GM18951 (cell line): Measurements from ENCODE around the gene FBXO38.

Experiments
- POLR2A ChIP-seq: IDR thresholded peaks from 4 replicates; pipeline ENCODE4 v1.6.1; 2011; ENCODE audit warnings: mild to moderate bottlenecking; ENCODE audit not compliant: insufficient read length, insufficient read depth; ENCODE audit errors: extremely low read depth
- in situ Hi-C: fragments of 300-500 bp; cut with MboI; formaldehyde crosslinking; loops from one replicate; pipeline ENCODE4 v1.12.0; 2022; ENCODE audit warnings: low sequenced_read_pairs, mixed read lengths, inconsistent platforms; ENCODE audit not compliant: unreplicated experiment

The FBXO38 gene

DNA sequence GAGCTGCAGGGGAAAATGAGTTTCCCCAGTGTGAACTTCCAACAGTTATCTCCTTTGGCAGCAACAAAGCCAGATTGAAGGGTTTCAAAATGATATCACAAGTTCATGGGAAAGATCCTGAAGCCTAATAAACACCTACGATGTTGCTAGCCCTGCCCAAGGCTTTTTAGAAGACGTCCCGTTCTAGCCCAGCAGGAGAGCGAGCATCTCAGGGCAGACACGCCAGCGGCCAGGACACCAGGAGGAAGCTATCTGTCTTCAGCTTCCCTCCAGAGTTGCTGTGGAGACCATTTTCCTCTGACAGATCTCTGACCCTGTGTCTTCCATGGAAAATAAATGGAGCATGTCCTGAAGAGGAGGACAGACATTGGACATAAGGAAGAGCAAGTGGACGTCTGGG, 98.4 kb downstream of the FBXO38 start:
- TF ChIP-seq POLR2A, result no peak
- in situ Hi-C loops, result no loop called here

DNA sequence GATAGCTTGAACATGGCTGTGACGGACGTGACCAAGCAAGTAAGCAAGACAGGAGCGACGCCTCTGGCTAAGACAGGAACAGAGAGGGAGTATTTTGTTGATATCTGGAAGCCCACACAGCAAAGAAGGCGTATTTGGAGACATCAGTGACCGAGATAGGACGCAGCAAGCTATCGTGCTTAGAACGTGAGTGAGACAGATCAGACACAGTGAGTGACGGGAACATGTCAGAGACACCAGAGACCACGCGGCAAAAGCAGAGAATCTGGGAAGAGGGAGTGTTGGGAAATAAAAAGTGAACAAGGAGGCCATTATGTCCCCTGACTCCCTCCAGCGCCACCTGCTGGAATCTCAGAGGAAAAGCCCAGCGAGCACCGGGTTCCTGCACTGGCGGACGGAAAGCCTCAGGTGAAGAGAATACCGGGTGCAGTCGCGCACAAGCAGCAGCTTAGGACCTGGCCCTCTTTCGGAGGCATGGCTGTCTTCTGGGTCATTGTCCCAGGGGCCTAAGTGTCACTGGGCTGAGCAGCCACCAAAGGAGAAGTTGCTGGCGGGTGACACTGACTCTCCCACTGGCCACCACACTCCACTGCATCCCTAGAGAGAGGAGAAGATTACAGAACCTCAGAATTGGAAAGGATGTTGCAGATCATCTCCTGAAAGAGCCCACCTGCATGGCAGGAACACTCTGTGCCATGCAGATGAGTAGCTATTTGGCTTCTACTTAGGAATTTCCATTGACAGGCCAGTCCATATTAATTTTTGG, 99.1 kb downstream of the FBXO38 start:
- in situ Hi-C loops, result no loop called here
- TF ChIP-seq POLR2A, result no peak

DNA sequence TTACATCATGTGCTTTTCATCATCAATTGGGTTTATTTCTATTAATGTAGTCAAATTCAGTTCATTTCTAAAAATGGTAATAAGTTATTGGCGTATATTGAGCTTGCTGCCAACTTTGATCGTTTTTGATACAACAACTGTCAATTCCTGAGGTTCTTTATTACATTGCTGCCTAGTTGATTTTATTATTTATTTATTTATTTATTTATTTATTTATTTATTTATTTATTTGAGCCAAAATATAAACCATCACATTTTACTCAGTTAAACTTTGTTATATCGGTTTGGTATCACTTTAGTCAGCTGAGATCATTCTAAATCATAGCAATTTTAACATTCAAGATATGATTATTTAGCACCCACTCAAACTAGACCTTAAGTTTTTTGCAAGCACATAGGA, 100.0 kb downstream of the FBXO38 start:
- in situ Hi-C loops, result no loop called here
- no peak for TF ChIP-seq POLR2A

DNA sequence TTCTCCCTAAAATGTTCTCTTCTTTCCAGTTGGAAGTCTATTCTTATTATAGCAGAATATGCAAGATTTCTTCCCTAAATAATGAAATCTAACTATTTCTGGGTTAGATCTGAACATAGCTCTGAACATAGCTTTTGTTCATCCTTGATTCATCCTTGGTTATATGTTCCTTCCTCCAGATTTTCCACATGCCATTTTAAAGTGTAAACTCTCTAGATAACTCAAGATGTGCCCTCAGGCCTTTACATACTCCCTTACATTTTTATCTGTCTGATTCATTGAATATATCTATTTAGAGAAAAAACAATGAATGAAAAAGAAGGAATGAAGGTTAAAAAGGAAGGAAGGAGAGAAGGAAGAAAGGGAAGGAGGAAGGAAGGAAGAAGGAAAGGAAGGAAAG, 100.9 kb downstream of the FBXO38 start:
- no peak for TF ChIP-seq POLR2A
- in situ Hi-C loops, result no loop called here

DNA sequence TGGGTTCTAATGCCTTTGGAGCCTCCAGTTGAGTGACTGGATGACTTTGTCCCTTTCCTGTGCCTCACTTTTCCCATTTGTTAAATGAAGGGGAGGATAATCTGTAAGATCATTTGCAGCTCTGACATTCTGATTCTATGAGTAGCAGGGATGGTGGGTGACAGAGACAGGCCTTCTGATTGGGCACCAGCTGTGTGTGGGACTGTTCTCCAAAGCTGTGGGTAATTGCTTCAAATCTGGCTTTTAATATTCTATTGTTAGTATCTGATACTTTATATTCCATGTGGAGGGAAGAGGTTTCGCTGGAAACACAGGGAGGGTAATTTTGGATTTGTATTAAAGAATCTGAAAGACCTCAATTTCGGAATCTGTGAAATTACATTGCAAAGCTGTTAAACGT, 102.7 kb downstream of the FBXO38 start:
- TF ChIP-seq POLR2A, result no peak
- in situ Hi-C loops, result no loop called here

DNA sequence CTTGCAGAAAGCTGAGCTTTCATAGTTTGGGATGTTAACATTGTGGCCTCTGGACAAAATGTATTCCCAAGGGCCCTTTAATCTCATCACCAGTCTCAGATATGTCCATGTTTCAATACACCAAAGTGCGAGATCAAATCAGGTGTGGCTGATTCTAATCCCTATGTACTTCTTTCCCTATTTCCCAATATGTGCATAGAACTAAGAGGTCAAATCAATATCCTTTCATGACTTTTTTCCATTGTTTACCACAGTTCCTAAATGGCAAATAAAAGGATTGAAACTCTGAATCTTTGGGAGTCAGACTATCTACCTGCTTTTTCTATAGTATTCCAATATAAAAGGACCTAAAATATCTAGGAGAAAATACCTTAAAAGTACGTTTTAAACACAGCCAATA, 105.0 kb downstream of the FBXO38 start:
- in situ Hi-C loops, result no loop called here
- no peak for TF ChIP-seq POLR2A

DNA sequence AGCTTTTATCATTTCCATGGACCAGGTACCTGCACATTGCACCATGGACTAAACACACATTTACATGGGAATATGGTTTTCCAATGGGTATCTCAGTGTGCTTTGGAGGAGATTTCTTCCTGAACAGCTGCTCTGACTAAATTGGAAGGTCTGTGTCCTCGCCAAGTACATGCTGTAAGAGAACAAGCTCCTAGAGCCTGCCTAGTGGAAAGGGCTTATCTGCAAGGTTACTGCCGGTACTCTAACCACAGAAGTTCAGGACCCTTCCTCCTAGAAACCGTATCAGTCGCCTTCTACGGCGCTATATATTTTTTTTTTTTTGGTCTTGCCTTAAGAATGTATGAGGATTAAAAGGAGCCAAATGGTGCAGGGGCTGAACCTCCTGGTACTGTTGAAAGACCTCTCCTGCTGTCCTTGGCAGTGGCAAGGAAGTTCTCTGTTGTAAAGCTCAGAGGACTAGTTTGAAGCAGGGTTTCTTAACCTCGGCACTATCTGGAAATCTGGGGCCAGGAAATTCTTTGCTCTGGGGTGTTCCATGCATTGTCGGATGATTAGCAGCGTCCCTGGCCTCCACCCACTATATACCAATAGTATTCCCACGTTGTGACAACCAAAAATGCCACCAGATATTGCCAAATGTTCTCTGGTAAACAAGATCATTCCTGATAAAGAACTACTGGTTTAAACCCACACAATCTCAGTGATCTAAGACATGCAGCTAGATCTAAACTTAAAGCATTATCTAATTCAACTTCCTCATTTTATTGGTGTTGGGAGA, 107.4 kb downstream of the FBXO38 start:
- no peak for TF ChIP-seq POLR2A
- in situ Hi-C loops, result no loop called here

DNA sequence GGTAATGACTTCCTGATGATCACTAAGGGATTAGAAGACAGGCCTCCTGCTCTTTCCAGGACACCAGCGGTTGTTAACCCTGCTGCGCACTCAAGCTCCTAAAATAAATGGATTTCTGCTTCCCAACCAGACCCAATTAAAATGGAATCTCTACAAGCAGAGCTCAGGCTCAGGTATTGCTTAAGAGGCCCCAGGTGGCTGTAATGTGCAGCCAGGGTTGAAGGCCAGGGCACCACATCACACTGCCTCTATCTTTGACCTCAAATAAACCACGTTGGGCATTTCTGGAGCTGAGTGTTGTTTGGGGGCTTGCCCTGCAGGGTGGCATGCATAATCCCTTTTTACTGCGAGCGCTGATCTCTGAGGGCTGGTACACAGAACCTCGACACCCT, 108.0 kb downstream of the FBXO38 start:
- in situ Hi-C loops, result no loop called here
- no peak for TF ChIP-seq POLR2A

DNA sequence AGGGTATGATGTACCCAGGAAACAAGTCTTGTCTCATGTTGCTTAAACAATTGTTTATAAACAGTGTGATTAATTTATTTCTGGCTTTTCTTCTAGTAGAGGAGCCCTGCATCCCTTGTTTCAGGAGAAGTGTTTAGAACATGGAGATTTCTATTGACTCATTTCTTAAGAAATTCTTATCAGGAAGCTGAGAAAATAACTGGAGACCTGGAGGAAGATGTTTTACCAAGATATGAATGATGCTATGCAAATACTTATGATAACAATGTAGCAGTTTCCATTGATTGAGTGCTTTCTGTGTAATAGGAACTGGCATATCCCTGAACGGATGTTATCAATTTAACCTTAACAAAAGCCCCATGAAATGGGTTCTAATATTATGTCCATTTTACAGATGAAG, 108.6 kb downstream of the FBXO38 start:
- no peak for TF ChIP-seq POLR2A
- in situ Hi-C loops, result no loop called here
